Measurements from ENCODE around the gene NACC2.

- TF ChIP-seq CTCF (IDR thresholded peaks at IDR 0.05; ENCODE audit: low read depth, low read length, poor library complexity, severe bottlenecking) (no peak), EZH2phosphoT487 (IDR thresholded peaks at IDR 0.05; ENCODE audit: borderline replicate concordance, low read length) (no peak)
Measured at GRCh38 chr9:135989157-135989556, 105.9 kb downstream of the NACC2 start.

Data from DOHH2 (cell line).